Measurements from ENCODE around the gene CCN5.

- TF ChIP-seq, protein P1, sequence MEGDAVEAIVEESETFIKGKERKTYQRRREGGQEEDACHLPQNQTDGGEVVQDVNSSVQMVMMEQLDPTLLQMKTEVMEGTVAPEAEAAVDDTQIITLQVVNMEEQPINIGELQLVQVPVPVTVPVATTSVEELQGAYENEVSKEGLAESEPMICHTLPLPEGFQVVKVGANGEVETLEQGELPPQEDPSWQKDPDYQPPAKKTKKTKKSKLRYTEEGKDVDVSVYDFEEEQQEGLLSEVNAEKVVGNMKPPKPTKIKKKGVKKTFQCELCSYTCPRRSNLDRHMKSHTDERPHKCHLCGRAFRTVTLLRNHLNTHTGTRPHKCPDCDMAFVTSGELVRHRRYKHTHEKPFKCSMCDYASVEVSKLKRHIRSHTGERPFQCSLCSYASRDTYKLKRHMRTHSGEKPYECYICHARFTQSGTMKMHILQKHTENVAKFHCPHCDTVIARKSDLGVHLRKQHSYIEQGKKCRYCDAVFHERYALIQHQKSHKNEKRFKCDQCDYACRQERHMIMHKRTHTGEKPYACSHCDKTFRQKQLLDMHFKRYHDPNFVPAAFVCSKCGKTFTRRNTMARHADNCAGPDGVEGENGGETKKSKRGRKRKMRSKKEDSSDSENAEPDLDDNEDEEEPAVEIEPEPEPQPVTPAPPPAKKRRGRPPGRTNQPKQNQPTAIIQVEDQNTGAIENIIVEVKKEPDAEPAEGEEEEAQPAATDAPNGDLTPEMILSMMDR (IDR thresholded peaks at IDR 0.05), result no peak
- TF ChIP-seq POLR2A (IDR thresholded peaks at IDR 0.05), result no peak
Observed at GRCh38 chr20:44690781-44691423, 24.3 kb upstream of the CCN5 start.
